CD4-positive, CD25-positive, alpha-beta regulatory T cell (primary cell): ENCODE measurements around the gene MELK. TPM values are rescaled to one million over a fixed set of nuclear protein-coding genes. Genes with fewer than 3 reads are reported as not detected.

Source experiments
- ATAC-seq, 2 donors: fragments of 150-1000 bp; cut with Tn5 transposase; one replicate each; pipeline ENCODE4 v1.10.0; 2021; ENCODE audit warnings: low read depth in 2 of 2, moderate number of reproducible peaks in 2 of 2, moderate library complexity in 1 of 2
- DNase-seq, 3 donors: peaks; one replicate each; pipeline versions ENCODE4 v3.0.0 to v3.0.0-alpha.2; 2012 to 2022; ENCODE audit warnings: mixed read lengths in 1 of 3
- H3K27ac ChIP-seq: one replicate; pipeline ENCODE4 v1.7.0; 2013; ENCODE audit warnings: mild to moderate bottlenecking, low read length; ENCODE audit not compliant: insufficient read depth, poor library complexity, severe bottlenecking
- H3K27me3 ChIP-seq: one replicate; pipeline ENCODE4 v1.7.0; 2013; ENCODE audit warnings: low read length; ENCODE audit not compliant: control insufficient read depth, insufficient read depth
- H3K36me3 ChIP-seq: one replicate; pipeline ENCODE4 v1.7.0; 2013; ENCODE audit warnings: mild to moderate bottlenecking, low read length, moderate library complexity; ENCODE audit not compliant: control insufficient read depth, insufficient read depth
- H3K4me1 ChIP-seq: 2 replicates; pipeline ENCODE4 v1.7.0; 2013; ENCODE audit warnings: mild to moderate bottlenecking, low read length; ENCODE audit not compliant: insufficient read depth, control insufficient read depth, poor library complexity, severe bottlenecking
- H3K4me3 ChIP-seq: one replicate; pipeline ENCODE4 v1.7.0; 2013; ENCODE audit warnings: low read depth, mild to moderate bottlenecking, low read length, moderate library complexity
- H3K9me3 ChIP-seq, 2 experiments: 1 replicate in 1 of 2; 2 replicates in 1 of 2; pipeline ENCODE4 v1.7.0; 2013; ENCODE audit warnings: low read length in 2 of 2, mild to moderate bottlenecking in 1 of 2, moderate library complexity in 1 of 2; ENCODE audit not compliant: control insufficient read depth in 2 of 2
- H3K27ac Mint-ChIP-seq, 3 donors: one replicate each; pipeline ENCODE4 v1.8.0; 2020 to 2022; ENCODE audit warnings: mild to moderate bottlenecking in 3 of 3, mixed read lengths in 3 of 3, moderate library complexity in 2 of 3
- H3K27me3 Mint-ChIP-seq: one replicate; pipeline ENCODE4 v1.8.0; 2022; ENCODE audit warnings: mild to moderate bottlenecking, mixed read lengths
- H3K36me3 Mint-ChIP-seq: one replicate; pipeline ENCODE4 v1.8.0; 2020; ENCODE audit warnings: mixed read lengths
- H3K4me1 Mint-ChIP-seq, 4 donors: one replicate each; pipeline ENCODE4 v1.8.0; 2020 to 2022; ENCODE audit warnings: mixed read lengths in 4 of 4, mild to moderate bottlenecking in 1 of 4
- H3K4me3 Mint-ChIP-seq, 4 donors: one replicate each; pipeline ENCODE4 v1.8.0; 2020 to 2022; ENCODE audit warnings: mild to moderate bottlenecking in 4 of 4, mixed read lengths in 4 of 4, moderate library complexity in 3 of 4
- H3K9me3 Mint-ChIP-seq, 7 donors: one replicate each; pipeline ENCODE4 v1.8.0; 2020 to 2022; ENCODE audit warnings: mixed read lengths in 7 of 7, mild to moderate bottlenecking in 3 of 7, moderate library complexity in 2 of 7
- polyA plus RNA-seq, 4 donors: library from polyadenylated mRNA; unstranded; fragments of 300-500 nt; fragmentation: Illumina TruSeq; gene quantifications; one replicate each; pipeline ENCODE4 v1.2.3, GENCODE V29; 2021
- total RNA-seq: library from RNA; stranded (reverse); gene quantifications from one replicate; pipeline ENCODE4 v1.2.3, GENCODE V29; 2022

Gene MELK
- total and polyA plus RNA-seq, 5 donors from 2014 or later, result 0.90 to 5.5 (median 2.2) TPM

DNA sequence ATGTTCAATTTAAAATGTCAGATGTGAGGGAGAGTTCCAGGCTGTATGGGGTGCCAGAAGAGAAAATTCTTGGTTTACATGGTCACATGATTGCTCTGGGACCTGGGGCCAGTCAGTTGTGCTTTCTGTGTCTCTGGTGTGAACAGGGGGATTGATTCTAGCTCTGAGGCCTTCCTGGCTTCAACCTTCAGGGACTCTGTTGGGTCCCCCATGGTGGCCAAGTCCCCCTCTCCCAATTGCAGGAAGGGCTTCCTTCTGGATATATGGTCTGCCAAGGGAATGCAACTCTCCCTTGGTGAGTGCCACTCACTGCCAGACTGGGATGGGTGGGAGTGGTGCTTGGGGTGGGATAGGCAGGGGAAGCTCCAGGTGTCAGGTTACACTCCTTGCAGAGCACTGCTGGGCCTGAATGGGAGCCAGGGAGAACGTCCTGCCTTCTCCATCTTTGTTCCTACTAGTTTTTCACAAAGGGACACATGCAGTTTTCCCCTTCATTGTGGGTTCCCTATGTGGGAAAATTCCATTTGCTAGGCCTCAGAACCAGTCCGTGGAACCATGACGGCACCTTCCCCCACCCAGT is 153.2 kb downstream of the MELK start:
- Histone ChIP-seq H3K27me3 (peaks cover 2% of the 10 kb centered on the region), H3K27ac (no peak overlapping the region), H3K4me1 (no peaks in the 10 kb centered on the region), H3K36me3 (no peaks in the 10 kb centered on the region), H3K9me3 (no peaks in the 10 kb centered on the region), H3K4me3 (no peak overlapping the region)
- DNase-seq (no peak), ATAC-seq (no peak)
- Mint-ChIP-seq H3K4me1 (no peaks in the 10 kb centered on the region), H3K9me3 (no peaks in the 10 kb centered on the region), H3K27me3 (peaks cover 10% of the 10 kb centered on the region), H3K4me3 (no peak overlapping the region), H3K36me3 (no peaks in the 10 kb centered on the region), H3K27ac (no peak overlapping the region)

Other genes starting within 250 kb of the MELK start
- 103 TPM for gene RNF38, start 172.6 kb upstream of the MELK start, total RNA-seq
- gene RNF38, start 172.6 kb upstream of the MELK start, polyA plus RNA-seq, result 10 to 100 TPM; 16.0 to 22.8 (median 19.2) TPM